GM23248 (cell line): Measurements from ENCODE around the gene HADHB.

Experiments used
- EZH2 ChIP-seq: fragments of 200-600 bp; sonication (generic); IDR thresholded peaks from 2 replicates; pipeline ENCODE4 v1.6.1; 2018; ENCODE audit warnings: antibody characterized with exemption, mild to moderate bottlenecking; ENCODE audit not compliant: insufficient read depth, poor library complexity, severe bottlenecking
- EZH2phosphoT487 ChIP-seq: fragments of 200-600 bp; sonication (generic); IDR thresholded peaks from 2 replicates; pipeline ENCODE4 v1.6.1; 2018; ENCODE audit warnings: antibody characterized with exemption, moderate library complexity, mild to moderate bottlenecking, low read depth; ENCODE audit not compliant: insufficient read depth

GRCh38 chr2:26202981-26203490 lies 41.7 kb upstream of the HADHB start:
- TF ChIP-seq EZH2 (no peak), EZH2phosphoT487 (no peak)
